IPS DF 4.7 (cell line): Measurements from ENCODE around the gene SMIM21.

Source experiments
- DNase-seq: peaks from one replicate; pipeline ENCODE4 v3.0.0-alpha.2; 2013; ENCODE audit warnings: low spot score; ENCODE audit errors: extremely low read depth

The SMIM21 gene

GRCh38 chr18:75377258-75377657 lies 50.2 kb downstream of the SMIM21 start:
- DNase-seq, result no peak

- no peak for DNase-seq
These were observed 51.5 kb downstream of the SMIM21 start for GRCh38 chr18:75376004-75376403.

GRCh38 chr18:75375341-75375740 lies 52.2 kb downstream of the SMIM21 start:
- DNase-seq, result no peak

DNA sequence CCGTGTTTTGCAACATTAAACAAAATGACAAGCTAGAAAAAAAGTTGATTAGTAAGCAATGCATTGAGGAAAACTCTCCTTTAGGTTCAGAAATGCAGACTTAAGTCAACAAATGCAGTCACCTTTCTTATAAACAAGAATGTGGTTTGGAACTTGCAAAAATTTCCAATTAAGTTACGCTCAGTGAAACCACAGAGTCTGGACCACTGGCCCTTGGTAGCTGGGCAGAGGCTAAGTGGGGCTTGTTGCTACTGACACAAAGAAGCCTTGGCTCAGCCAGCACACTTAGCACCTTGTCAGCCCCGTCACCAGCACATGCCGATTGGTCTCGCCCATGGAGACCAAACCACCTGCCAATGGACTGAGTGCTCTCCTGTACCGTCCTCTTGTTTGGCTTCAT lies 53.0 kb downstream of the SMIM21 start:
- DNase-seq, result no peak

- no peak for DNase-seq
These were observed 58.3 kb downstream of the SMIM21 start for GRCh38 chr18:75369026-75369721.

GRCh38 chr18:75365837-75366236 lies 61.7 kb downstream of the SMIM21 start:
- DNase-seq, result no peak

GRCh38 chr18:75365254-75365629 lies 62.3 kb downstream of the SMIM21 start:
- DNase-seq, result no peak

GRCh38 chr18:75364512-75365253 lies 62.8 kb downstream of the SMIM21 start:
- DNase-seq, result no peak

DNA sequence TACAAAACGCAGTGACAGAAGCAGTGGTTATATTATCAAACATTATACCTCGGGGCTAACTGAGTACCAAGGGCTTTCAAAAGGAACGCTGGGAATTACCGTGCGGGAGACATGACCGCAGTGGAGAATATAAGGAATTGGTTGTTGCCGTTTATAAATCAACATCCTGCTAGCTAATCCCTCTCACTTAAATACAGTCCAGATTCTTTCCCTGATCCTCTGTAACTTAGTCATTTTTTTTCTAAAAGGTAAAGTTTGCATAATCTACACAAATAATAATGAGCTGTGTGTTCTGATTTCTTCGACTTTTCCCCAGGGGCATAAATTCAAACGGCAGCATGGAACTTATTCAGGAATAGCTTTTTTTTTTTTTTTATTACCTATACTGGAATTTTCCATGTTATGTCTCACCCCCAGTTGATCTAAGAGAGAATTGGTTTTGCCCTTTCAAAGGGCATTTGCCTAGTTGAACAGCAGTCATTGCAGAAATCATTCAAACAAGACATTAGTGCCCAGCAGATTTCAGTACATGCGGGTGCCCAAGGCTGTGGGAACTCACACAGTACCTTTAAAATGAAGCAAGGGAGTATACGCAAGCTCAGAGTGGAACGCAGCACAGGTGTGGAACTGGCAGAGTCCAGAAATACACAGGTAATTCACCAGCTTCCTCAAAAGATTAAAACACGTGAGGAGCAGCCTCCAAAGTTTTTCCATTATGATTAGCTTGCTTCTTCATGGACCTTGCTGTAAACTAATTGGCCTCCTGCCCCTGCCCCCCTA lies 63.9 kb downstream of the SMIM21 start:
- DNase-seq, result no peak

- no peak for DNase-seq
These were observed 65.1 kb downstream of the SMIM21 start for GRCh38 chr18:75362435-75362834.

DNA sequence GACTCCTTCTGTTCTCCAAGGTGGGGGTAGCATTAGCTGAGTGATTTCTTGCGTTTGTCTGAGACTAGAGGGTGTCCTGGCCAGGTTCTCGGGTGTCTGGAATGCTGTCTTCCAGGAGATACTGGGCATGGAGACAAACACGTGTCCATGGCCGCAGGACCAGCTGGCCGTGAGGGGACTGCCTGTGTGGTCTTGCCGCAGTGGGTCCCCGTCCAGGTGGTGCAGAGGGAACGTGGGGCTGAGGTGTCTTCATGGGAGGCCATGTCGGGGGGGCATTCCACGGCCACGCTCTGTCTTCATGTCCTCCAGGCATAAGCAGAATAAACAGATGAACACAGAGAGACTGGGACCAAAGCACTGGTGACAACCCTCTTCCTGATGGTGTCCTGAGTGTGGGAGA lies 66.6 kb downstream of the SMIM21 start:
- DNase-seq, result no peak

- no peak for DNase-seq
These were observed 67.3 kb downstream of the SMIM21 start for GRCh38 chr18:75360215-75360614.
